Adrenal gland (tissue), 5 donors: Measurements from ENCODE around the gene AP3B2.

Experiments
- POLR2A ChIP-seq, 2 donors: fragments of 450-650 bp; IDR thresholded peaks; one replicate each; pipeline ENCODE4 v1.6.1; 2017; ENCODE audit warnings: antibody characterized with exemption in 2 of 2, mild to moderate bottlenecking in 2 of 2, moderate library complexity in 1 of 2
- TF ChIP-seq, protein P1 (sequence below), 6 experiments: fragments of 450-650 bp in 4 of 6; fragments of 200-600 bp in 2 of 6; sonication (generic) in 1 of 6; IDR thresholded peaks; 1 replicate in 5 of 6; 2 replicates in 1 of 6; pipeline versions ENCODE4 v1.5.1 to v1.8.0; 2016 to 2021; ENCODE audit warnings: antibody characterized with exemption in 6 of 6, mild to moderate bottlenecking in 2 of 6, moderate library complexity in 1 of 6
- donor health status: DM: no; HTN: no; CAD: no.

DNA sequence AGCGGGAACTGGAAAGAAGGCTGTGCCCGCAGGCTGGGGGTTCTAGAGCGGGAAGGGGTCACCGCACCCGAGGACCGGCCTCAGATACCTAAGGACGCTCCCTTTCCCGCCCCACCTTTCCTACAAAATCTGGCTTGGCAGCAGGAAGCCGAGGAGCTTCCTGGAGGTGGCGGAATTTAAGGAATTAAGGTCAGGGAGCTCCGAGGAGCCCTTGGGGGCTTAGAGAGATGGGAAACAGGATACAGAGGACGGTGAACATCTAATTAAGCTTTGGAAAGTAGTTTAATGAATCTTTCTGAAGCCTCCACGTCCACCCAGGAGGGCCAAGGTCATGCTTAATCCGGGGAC, 507 bp upstream of the AP3B2 start:
- TF ChIP-seq, protein P1, sequence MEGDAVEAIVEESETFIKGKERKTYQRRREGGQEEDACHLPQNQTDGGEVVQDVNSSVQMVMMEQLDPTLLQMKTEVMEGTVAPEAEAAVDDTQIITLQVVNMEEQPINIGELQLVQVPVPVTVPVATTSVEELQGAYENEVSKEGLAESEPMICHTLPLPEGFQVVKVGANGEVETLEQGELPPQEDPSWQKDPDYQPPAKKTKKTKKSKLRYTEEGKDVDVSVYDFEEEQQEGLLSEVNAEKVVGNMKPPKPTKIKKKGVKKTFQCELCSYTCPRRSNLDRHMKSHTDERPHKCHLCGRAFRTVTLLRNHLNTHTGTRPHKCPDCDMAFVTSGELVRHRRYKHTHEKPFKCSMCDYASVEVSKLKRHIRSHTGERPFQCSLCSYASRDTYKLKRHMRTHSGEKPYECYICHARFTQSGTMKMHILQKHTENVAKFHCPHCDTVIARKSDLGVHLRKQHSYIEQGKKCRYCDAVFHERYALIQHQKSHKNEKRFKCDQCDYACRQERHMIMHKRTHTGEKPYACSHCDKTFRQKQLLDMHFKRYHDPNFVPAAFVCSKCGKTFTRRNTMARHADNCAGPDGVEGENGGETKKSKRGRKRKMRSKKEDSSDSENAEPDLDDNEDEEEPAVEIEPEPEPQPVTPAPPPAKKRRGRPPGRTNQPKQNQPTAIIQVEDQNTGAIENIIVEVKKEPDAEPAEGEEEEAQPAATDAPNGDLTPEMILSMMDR (IDR thresholded peaks at IDR 0.05), result no peak
- TF ChIP-seq POLR2A (IDR thresholded peaks at IDR 0.05), result no peak
